Measurements from ENCODE around the gene EXOC3.
"Not testable (repeated sequence)": the region's sequence is repeated elsewhere in the genome, so short reads cannot be mapped to it uniquely, and the experiment has no call there.

EXOC3 gene

GRCh38 chr5:458547-459353, 15.8 kb downstream of the EXOC3 start:
- DNase-seq = peak; percentile 79

GRCh38 chr5:459562-460272, 16.7 kb downstream of the EXOC3 start:
- DNase-seq = no peak

GRCh38 chr5:460273-460625, 17.3 kb downstream of the EXOC3 start:
- DNase-seq = no peak

- DNase-seq = no peak
Measured at GRCh38 chr5:462051-462481, 19.1 kb downstream of the EXOC3 start.

GRCh38 chr5:463301-463700, 20.3 kb downstream of the EXOC3 start:
- DNase-seq = no peak

- peak; percentile 60 for DNase-seq
Measured at GRCh38 chr5:463952-464351, 21.0 kb downstream of the EXOC3 start.

- no peak for DNase-seq
Measured at GRCh38 chr5:464446-464842, 21.5 kb downstream of the EXOC3 start.

GRCh38 chr5:464843-465590, 22.0 kb downstream of the EXOC3 start:
- DNase-seq = no peak

- no peak for DNase-seq
Measured at GRCh38 chr5:465591-466403, 22.8 kb downstream of the EXOC3 start.

GRCh38 chr5:466661-467310, 23.8 kb downstream of the EXOC3 start:
- DNase-seq = no peak

GRCh38 chr5:468401-468800, 25.4 kb downstream of the EXOC3 start:
- no peak for DNase-seq

- no peak for DNase-seq
Measured at GRCh38 chr5:469752-470483, 26.9 kb downstream of the EXOC3 start.

GRCh38 chr5:470961-471749, 28.2 kb downstream of the EXOC3 start:
- DNase-seq = no peak

GRCh38 chr5:471750-472058, 28.7 kb downstream of the EXOC3 start:
- DNase-seq = no peak

GRCh38 chr5:472076-472655, 29.2 kb downstream of the EXOC3 start:
- DNase-seq = peak; percentile 27

GRCh38 chr5:472656-473550, 29.9 kb downstream of the EXOC3 start:
- peak; percentile 89 for DNase-seq

GRCh38 chr5:473551-474192, 30.7 kb downstream of the EXOC3 start:
- peak; percentile 22 for DNase-seq

- not testable (repeated sequence) for DNase-seq
Measured at GRCh38 chr5:474232-474839, 31.4 kb downstream of the EXOC3 start.
